Endothelial cell of umbilical vein (primary cell): ENCODE measurements around the gene FBXO7. TPM values are rescaled to one million over a fixed set of nuclear protein-coding genes. Genes with fewer than 3 reads are reported as not detected.

Experiments used
- BruUV-seq: library from RNA; stranded (reverse); fragments of 400-500 nt; replicated peaks from 2 replicates; lab custom pipeline; 2021; lab: Mats Ljungman, UMichigan
- CTCF ChIA-PET: fragments of 300-600, 350-600 bp; sonication (Branson Sonifier 250); formaldehyde crosslinking; loops from one replicate; lab custom pipeline; 2021; ENCODE audit warnings: antibody characterized with exemption, inconsistent platforms; lab: Charles Lee
- POLR2A ChIA-PET: fragments of 300-600, 350-600 bp; sonication (Branson Sonifier 250); formaldehyde crosslinking; loops from one replicate; lab custom pipeline; 2021; ENCODE audit warnings: antibody characterized with exemption, inconsistent platforms; lab: Charles Lee
- DNase-seq: peaks from one replicate; pipeline ENCODE4 v3.0.0-alpha.2; 2011; ENCODE audit warnings: low read depth, low spot score
- FAIRE-seq: peaks from 2 replicates; lab custom pipeline; 2011; peaks lifted over from hg19 to GRCh38; lab: Jason Lieb, UNC
- H2AFZ ChIP-seq: 2 replicates; pipeline ENCODE4 v1.6.0; 2012; ENCODE audit warnings: low read depth, low read length, control low read depth, inconsistent platforms
- H3K27ac ChIP-seq: 2 replicates; pipeline ENCODE4 v1.5.1; 2011; ENCODE audit warnings: low read depth, mild to moderate bottlenecking, control low read depth, low read length, moderate library complexity; ENCODE audit not compliant: insufficient read depth
- H3K27me3 ChIP-seq, 2 experiments: 2 replicates each; pipeline versions ENCODE4 v1.6.0 to v1.6.1; 2011; ENCODE audit warnings: low read length in 2 of 2, mixed read lengths in 1 of 2; ENCODE audit not compliant: control insufficient read depth in 2 of 2, insufficient read depth in 2 of 2
- H3K36me3 ChIP-seq, 2 experiments: 2 replicates in 1 of 2; 3 replicates in 1 of 2; pipeline ENCODE4 v1.5.1; 2011; ENCODE audit warnings: low read length in 2 of 2, mild to moderate bottlenecking in 1 of 2, moderate library complexity in 1 of 2; ENCODE audit not compliant: control insufficient read depth in 2 of 2, insufficient read depth in 2 of 2; ENCODE audit errors: extremely low read depth in 1 of 2
- H3K4me1 ChIP-seq: 3 replicates; pipeline ENCODE4 v1.5.1; 2011; ENCODE audit warnings: mild to moderate bottlenecking, low read length; ENCODE audit not compliant: control insufficient read depth, insufficient read depth; ENCODE audit errors: extremely low read depth
- H3K4me2 ChIP-seq: 2 replicates; pipeline ENCODE4 v1.6.1; 2011; ENCODE audit warnings: low read length, control low read depth, mixed read lengths; ENCODE audit not compliant: insufficient read depth
- H3K4me3 ChIP-seq, 3 experiments: fragments of 200-600 bp in 1 of 3; sonication (generic), shearing (Covaris generic) in 1 of 3; replicated peaks in 1 of 3; 2 replicates each; pipeline ENCODE4 v1.5.1; 2011 to 2016; ENCODE audit warnings: control low read depth in 3 of 3, low read length in 3 of 3, mild to moderate bottlenecking in 2 of 3, inconsistent platforms in 1 of 3, low read depth in 1 of 3, moderate library complexity in 1 of 3; ENCODE audit not compliant: insufficient read depth in 1 of 3
- H3K79me2 ChIP-seq: 2 replicates; pipeline ENCODE4 v1.6.0; 2012; ENCODE audit warnings: low read length, inconsistent platforms; ENCODE audit not compliant: control insufficient read depth, insufficient read depth
- H3K9ac ChIP-seq: replicated peaks from 2 replicates; pipeline ENCODE3; 2011; ENCODE audit warnings: low read length, control low read depth; ENCODE audit not compliant: insufficient read depth; ENCODE audit errors: extremely low read depth
- H3K9me1 ChIP-seq: replicated peaks from 3 replicates; pipeline ENCODE4 v1.6.0; 2011; ENCODE audit warnings: mild to moderate bottlenecking, low read length; ENCODE audit not compliant: control insufficient read depth, insufficient read depth; ENCODE audit errors: extremely low read depth
- H3K9me3 ChIP-seq: replicated peaks from 2 replicates; pipeline ENCODE4 v1.5.1; 2012; ENCODE audit warnings: low read length, inconsistent platforms; ENCODE audit not compliant: control insufficient read depth, insufficient read depth
- H4K20me1 ChIP-seq: replicated peaks from 2 replicates; pipeline ENCODE3; 2011; ENCODE audit warnings: mild to moderate bottlenecking, low read length; ENCODE audit not compliant: control insufficient read depth, insufficient read depth; ENCODE audit errors: extremely low read depth
- JUN ChIP-seq: IDR thresholded peaks from 2 replicates; pipeline ENCODE4 v1.6.1; 2011; ENCODE audit warnings: borderline replicate concordance, low read depth; ENCODE audit not compliant: insufficient read length, insufficient read depth
- MAX ChIP-seq: IDR thresholded peaks from 2 replicates; pipeline ENCODE4 v1.6.1; 2011; ENCODE audit not compliant: insufficient read depth, insufficient read length
- POLR2AphosphoS5 ChIP-seq: IDR thresholded peaks from 2 replicates; pipeline ENCODE4 v1.6.1; 2012; ENCODE audit warnings: low read depth, mild to moderate bottlenecking, control low read depth, low read length, moderate library complexity; ENCODE audit not compliant: insufficient read depth
- dilution Hi-C: fragments of 300-500 bp; cut with MboI; formaldehyde crosslinking; loops from one replicate; pipeline ENCODE4 v1.15.0; 2019; ENCODE audit warnings: low sequenced_read_pairs; ENCODE audit not compliant: extremely low pct_ligation_motif_present
- intact Hi-C: fragments of 100-400 bp; cut with micrococcal nuclease; formaldehyde crosslinking; loops from one replicate; pipeline ENCODE4 v1.10.0; 2022
- polyA plus RNA-seq, 4 experiments: library from polyadenylated mRNA; depleted of rRNA in 3 of 4; stranded (reverse) in 3 of 4; unstranded in 1 of 4; fragments of >200 nt; gene quantifications; 2 replicates each; pipeline versions ENCODE4 v1.2.1 to v1.2.3, GENCODE V29; 2011 to 2012; ENCODE audit warnings: missing spikeins in 1 of 4
- total RNA-seq: library from RNA; stranded (reverse); gene quantifications from 2 replicates; pipeline ENCODE4 v1.2.3, GENCODE V29; 2021

FBXO7 gene
- total and polyA plus RNA-seq, 2 donors (not counting 3 experiments of a cell fraction or from before 2014, with no cell fraction given), result 81.1 to 112 TPM

- dilution Hi-C loops (no loop called here), intact Hi-C loops (no loop called here)
- H3K27me3 ChIP-seq, result no peaks in the 10 kb centered on the region
- peaks cover 3% of the 10 kb centered on the region for H3K4me1 ChIP-seq
- DNase-seq (no peak), FAIRE-seq (no peak)
- H3K4me3 ChIP-seq, result no peak overlapping the region
- H2AFZ ChIP-seq, result no peak overlapping the region
- BruUV-seq, result no TSS peak
- CTCF ChIA-PET, result interaction anchor here (0.7 to 3.9 kb wide), 6 partner anchors 9 to 522 kb away, joined by 3 to 37 read pairs (median 12); no protein-coding TSS in a partner anchor
- no peak overlapping the region for H3K4me2 ChIP-seq
- no peaks in the 10 kb centered on the region for H3K79me2 ChIP-seq
- TF ChIP-seq JUN (no peak), MAX (no peak), POLR2AphosphoS5 (no peak)
- H3K27ac ChIP-seq, result no peak overlapping the region
- no peak overlapping the region for H3K9ac ChIP-seq
- H3K9me3 ChIP-seq, result no peaks in the 10 kb centered on the region
- H3K9me1 ChIP-seq, result no peaks in the 10 kb centered on the region
- no peaks in the 10 kb centered on the region for H4K20me1 ChIP-seq
- POLR2A ChIA-PET, result no interaction called here
- no peaks in the 10 kb centered on the region for H3K36me3 ChIP-seq
Observed at GRCh38 chr22:32527756-32528155, 53.1 kb downstream of the FBXO7 start.

- H3K79me2 ChIP-seq, result no peaks in the 10 kb centered on the region
- no peak for FAIRE-seq
- no peak for TF ChIP-seq JUN
- peaks cover 3% of the 10 kb centered on the region for H3K4me1 ChIP-seq
- intact Hi-C loops (no loop called here), dilution Hi-C loops (no loop called here)
- no TSS peak for BruUV-seq
- no peaks in the 10 kb centered on the region for H3K9me1 ChIP-seq
- no peak overlapping the region for H3K4me3 ChIP-seq
- ChIA-PET POLR2A (no interaction called here), CTCF (interaction anchor here (0.7 to 3.9 kb wide), 8 partner anchors 10 to 521 kb away, joined by 3 to 37 read pairs (median 5); no protein-coding TSS in a partner anchor)
- no peaks in the 10 kb centered on the region for H3K27me3 ChIP-seq
- H4K20me1 ChIP-seq, result no peaks in the 10 kb centered on the region
- no peaks in the 10 kb centered on the region for H3K9me3 ChIP-seq
- no peak overlapping the region for H3K9ac ChIP-seq
- H3K36me3 ChIP-seq, result no peaks in the 10 kb centered on the region
- DNase-seq, result no peak
- H3K4me2 ChIP-seq, result no peak overlapping the region
- H3K27ac ChIP-seq, result no peak overlapping the region
- no peak overlapping the region for H2AFZ ChIP-seq
Observed at GRCh38 chr22:32528316-32528715, 53.7 kb downstream of the FBXO7 start.
